ENCODE data around the gene FXYD4. TPM values are rescaled to one million over a fixed set of nuclear protein-coding genes. Genes with fewer than 3 reads are reported as not detected.

Gene FXYD4
- total RNA-seq, 2 donors from 2014 or later, result 0.97 TPM; not detected in 1

DNA sequence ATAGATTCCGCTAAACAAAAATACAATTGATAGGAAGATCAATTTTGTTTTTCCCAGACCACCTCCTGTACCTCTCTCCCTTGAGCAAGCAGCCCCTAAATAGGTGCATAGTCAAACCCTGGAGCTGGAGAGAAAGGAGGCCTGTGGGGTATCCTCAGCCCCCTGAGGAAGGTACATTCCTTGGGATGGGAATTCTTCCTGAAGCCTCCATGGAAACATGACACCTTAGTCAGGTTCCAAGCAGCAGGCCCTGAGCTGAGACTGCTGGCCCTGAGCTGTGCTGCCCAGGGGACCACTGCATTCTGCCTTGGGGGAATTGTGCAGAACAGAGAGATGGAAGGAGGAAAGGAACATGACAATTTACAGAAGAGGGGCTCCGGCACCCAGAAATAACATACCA lies 30.2 kb downstream of the FXYD4 start:
- H3K27me3 ChIP-seq (ENCODE audit: control insufficient read depth, insufficient read depth, low read length, poor library complexity, severe bottlenecking), result no peaks in the 10 kb centered on the region
- H3K4me1 Mint-ChIP-seq, result peaks cover 42% of the 10 kb centered on the region
- no peak overlapping the region for H3K4me3 ChIP-seq (ENCODE audit: low read length)
- no peaks in the 10 kb centered on the region for H3K9me3 Mint-ChIP-seq
- peak overlapping the region; percentile 67 for H3K27ac Mint-ChIP-seq
- H3K9me3 ChIP-seq (ENCODE audit: control insufficient read depth, low read length), result no peaks in the 10 kb centered on the region
- no peaks in the 10 kb centered on the region for H3K27me3 Mint-ChIP-seq (ENCODE audit: insufficient read depth)
- peak; percentile 80 for DNase-seq
- peaks cover 13% of the 10 kb centered on the region for H3K4me1 ChIP-seq (ENCODE audit: control insufficient read depth, insufficient read depth, low read length)
- peaks cover 44% of the 10 kb centered on the region for H3K36me3 ChIP-seq (ENCODE audit: control insufficient read depth, insufficient read depth, low read length)
- TF ChIP-seq CTCF (conservative IDR thresholded peaks at IDR 0.05), result no peak
- H3K9ac ChIP-seq (ENCODE audit: extremely low read depth, low read length, poor library complexity, severe bottlenecking), result no peak overlapping the region
- WGBS, 2 experiments (ENCODE audit: insufficient coverage in 1 of 2, insufficient read length in 1 of 2), result 63% methylated on average over 2 of the region's 2 CpGs; no CpG with 5 or more reads in 1 of the 2 experiments
- H3K4me3 Mint-ChIP-seq, result no peak overlapping the region
- peaks cover 27% of the 10 kb centered on the region for H3K36me3 Mint-ChIP-seq (ENCODE audit: low read depth)
- H3K27ac ChIP-seq (ENCODE audit: low read depth, low read length), result no peak overlapping the region

GRCh38 chr10:43402176-43402575 lies 30.7 kb downstream of the FXYD4 start:
- Histone ChIP-seq H3K4me3 (ENCODE audit: low read length) (peak overlapping the region; percentile 57), H3K9ac (ENCODE audit: extremely low read depth, low read length, poor library complexity, severe bottlenecking) (no peak overlapping the region), H3K4me1 (ENCODE audit: control insufficient read depth, insufficient read depth, low read length) (peaks cover 13% of the 10 kb centered on the region), H3K9me3 (ENCODE audit: control insufficient read depth, low read length) (no peaks in the 10 kb centered on the region), H3K27me3 (ENCODE audit: control insufficient read depth, insufficient read depth, low read length, poor library complexity, severe bottlenecking) (no peaks in the 10 kb centered on the region), H3K27ac (ENCODE audit: low read depth, low read length) (no peak overlapping the region), H3K36me3 (ENCODE audit: control insufficient read depth, insufficient read depth, low read length) (peaks cover 44% of the 10 kb centered on the region)
- Mint-ChIP-seq H3K27me3 (ENCODE audit: insufficient read depth) (no peaks in the 10 kb centered on the region), H3K4me3 (no peak overlapping the region), H3K36me3 (ENCODE audit: low read depth) (peaks cover 27% of the 10 kb centered on the region), H3K27ac (no peak overlapping the region), H3K4me1 (peaks cover 41% of the 10 kb centered on the region), H3K9me3 (no peaks in the 10 kb centered on the region)
- DNase-seq, result no peak
- TF ChIP-seq CTCF (conservative IDR thresholded peaks at IDR 0.05), result no peak
- 45 to 60% methylated on average over 4 of the region's 4 CpGs for WGBS, 2 experiments (ENCODE audit: insufficient coverage in 1 of 2, insufficient read length in 1 of 2)

GRCh38 chr10:43402880-43403452 lies 31.5 kb downstream of the FXYD4 start:
- peaks cover 38% of the 10 kb centered on the region for H3K4me1 Mint-ChIP-seq
- no peak overlapping the region for H3K4me3 Mint-ChIP-seq
- WGBS, 2 experiments (ENCODE audit: insufficient coverage in 1 of 2, insufficient read length in 1 of 2), result 94 to 96% methylated on average over 6 to 7 of the region's 7 CpGs
- H3K9ac ChIP-seq (ENCODE audit: extremely low read depth, low read length, poor library complexity, severe bottlenecking), result no peak overlapping the region
- H3K9me3 ChIP-seq (ENCODE audit: control insufficient read depth, low read length), result no peaks in the 10 kb centered on the region
- peaks cover 13% of the 10 kb centered on the region for H3K4me1 ChIP-seq (ENCODE audit: control insufficient read depth, insufficient read depth, low read length)
- no peaks in the 10 kb centered on the region for H3K27me3 ChIP-seq (ENCODE audit: control insufficient read depth, insufficient read depth, low read length, poor library complexity, severe bottlenecking)
- no peak overlapping the region for H3K27ac ChIP-seq (ENCODE audit: low read depth, low read length)
- peaks cover 25% of the 10 kb centered on the region for H3K36me3 Mint-ChIP-seq (ENCODE audit: low read depth)
- H3K4me3 ChIP-seq (ENCODE audit: low read length), result peak overlapping the region; percentile 57
- no peaks in the 10 kb centered on the region for H3K9me3 Mint-ChIP-seq
- DNase-seq, result no peak
- H3K27me3 Mint-ChIP-seq (ENCODE audit: insufficient read depth), result no peaks in the 10 kb centered on the region
- TF ChIP-seq CTCF (conservative IDR thresholded peaks at IDR 0.05), result no peak
- H3K36me3 ChIP-seq (ENCODE audit: control insufficient read depth, insufficient read depth, low read length), result peaks cover 44% of the 10 kb centered on the region
- H3K27ac Mint-ChIP-seq, result peak overlapping the region; percentile 33

Measured in endodermal cell (in vitro differentiated cells).